Tibial artery (tissue), 4 donors: ENCODE data around the gene NRP2.
A peak's percentile ranks its signal among the peaks of the same experiment; 100 is the strongest.

ENCODE experiments used
- DNase-seq, 2 donors: peaks; one replicate each; pipeline ENCODE4 v3.0.0-alpha.2; 2019
- H3K27ac ChIP-seq, 2 donors: fragments of 200-600 bp; sonication (generic) in 1 of 2; 1 replicate in 1 of 2; 2 replicates in 1 of 2; pipeline ENCODE4 v1.5.1; 2018 to 2019; ENCODE audit warnings: mild to moderate bottlenecking in 1 of 2
- H3K27me3 ChIP-seq, 2 donors: fragments of 200-600 bp; sonication (generic) in 1 of 2; one replicate each; pipeline versions ENCODE4 v1.5.1 to v1.6.0; 2016 to 2019
- H3K36me3 ChIP-seq, 3 donors: fragments of 200-600 bp; sonication (generic) in 2 of 3; one replicate each; pipeline ENCODE4 v1.5.1; 2016 to 2019; ENCODE audit warnings: mild to moderate bottlenecking in 2 of 3
- H3K4me1 ChIP-seq, 4 donors: fragments of 200-600 bp; sonication (generic) in 2 of 4; 1 replicate in 3 of 4; 2 replicates in 1 of 4; pipeline ENCODE4 v1.5.1; 2016 to 2019
- H3K4me3 ChIP-seq, 2 donors: fragments of 200-600 bp; sonication (generic) in 1 of 2; 1 replicate in 1 of 2; 2 replicates in 1 of 2; pipeline ENCODE4 v1.5.1; 2018 to 2019; ENCODE audit warnings: mild to moderate bottlenecking in 2 of 2
- H3K9me3 ChIP-seq, 3 donors: fragments of 200-600 bp; sonication (generic) in 1 of 3; one replicate each; pipeline ENCODE4 v1.5.1; 2016 to 2019
- intact Hi-C: fragments of 100-400 bp; cut with DNase I; formaldehyde crosslinking; loops from one replicate; pipeline ENCODE4 v1.15.0; 2023; ENCODE audit warnings: low total_unique reads
- TF ChIP-seq, protein P1 (sequence below), 2 experiments: fragments of 200-600 bp in 1 of 2; fragments of 450-650 bp in 1 of 2; IDR thresholded peaks; one replicate each; pipeline ENCODE4 v1.5.1; 2017 to 2019; ENCODE audit warnings: antibody characterized with exemption in 2 of 2, mild to moderate bottlenecking in 1 of 2, moderate library complexity in 1 of 2

NRP2 gene

GRCh38 chr2:205726506-205726905 is 44.2 kb downstream of the NRP2 start:
- peaks cover 0 to 4% (median 0%) of the 10 kb centered on the region in 4 donors for H3K4me1 ChIP-seq
- H3K36me3 ChIP-seq: peaks cover 0 to 39% (median 21%) of the 10 kb centered on the region in 3 donors
- no peak for DNase-seq
- TF ChIP-seq, protein P1, sequence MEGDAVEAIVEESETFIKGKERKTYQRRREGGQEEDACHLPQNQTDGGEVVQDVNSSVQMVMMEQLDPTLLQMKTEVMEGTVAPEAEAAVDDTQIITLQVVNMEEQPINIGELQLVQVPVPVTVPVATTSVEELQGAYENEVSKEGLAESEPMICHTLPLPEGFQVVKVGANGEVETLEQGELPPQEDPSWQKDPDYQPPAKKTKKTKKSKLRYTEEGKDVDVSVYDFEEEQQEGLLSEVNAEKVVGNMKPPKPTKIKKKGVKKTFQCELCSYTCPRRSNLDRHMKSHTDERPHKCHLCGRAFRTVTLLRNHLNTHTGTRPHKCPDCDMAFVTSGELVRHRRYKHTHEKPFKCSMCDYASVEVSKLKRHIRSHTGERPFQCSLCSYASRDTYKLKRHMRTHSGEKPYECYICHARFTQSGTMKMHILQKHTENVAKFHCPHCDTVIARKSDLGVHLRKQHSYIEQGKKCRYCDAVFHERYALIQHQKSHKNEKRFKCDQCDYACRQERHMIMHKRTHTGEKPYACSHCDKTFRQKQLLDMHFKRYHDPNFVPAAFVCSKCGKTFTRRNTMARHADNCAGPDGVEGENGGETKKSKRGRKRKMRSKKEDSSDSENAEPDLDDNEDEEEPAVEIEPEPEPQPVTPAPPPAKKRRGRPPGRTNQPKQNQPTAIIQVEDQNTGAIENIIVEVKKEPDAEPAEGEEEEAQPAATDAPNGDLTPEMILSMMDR (IDR thresholded peaks at IDR 0.05): no peak
- no peaks in the 10 kb centered on the region for H3K27me3 ChIP-seq
- intact Hi-C loops: no loop called here
- H3K9me3 ChIP-seq: no peaks in the 10 kb centered on the region
- H3K4me3 ChIP-seq: no peak overlapping the region
- H3K27ac ChIP-seq: no peak overlapping the region

GRCh38 chr2:205727174-205727573 is 44.9 kb downstream of the NRP2 start:
- no peaks in the 10 kb centered on the region for H3K9me3 ChIP-seq
- H3K36me3 ChIP-seq: peaks cover 0 to 43% (median 21%) of the 10 kb centered on the region in 3 donors
- H3K27ac ChIP-seq: no peak overlapping the region
- TF ChIP-seq, protein P1 (IDR thresholded peaks at IDR 0.05): no peak
- H3K27me3 ChIP-seq: no peaks in the 10 kb centered on the region
- intact Hi-C loops: no loop called here
- peaks cover 0 to 4% (median 0%) of the 10 kb centered on the region in 4 donors for H3K4me1 ChIP-seq
- DNase-seq: no peak
- no peak overlapping the region for H3K4me3 ChIP-seq

GRCh38 chr2:205728366-205728765 is 46.1 kb downstream of the NRP2 start:
- H3K9me3 ChIP-seq: no peaks in the 10 kb centered on the region
- peaks cover 0 to 4% (median 0%) of the 10 kb centered on the region in 4 donors for H3K4me1 ChIP-seq
- H3K4me3 ChIP-seq: no peak overlapping the region
- no peak overlapping the region for H3K27ac ChIP-seq
- TF ChIP-seq, protein P1 (IDR thresholded peaks at IDR 0.05): no peak
- intact Hi-C loops: no loop called here
- no peak for DNase-seq
- peaks cover 0 to 46% (median 21%) of the 10 kb centered on the region in 3 donors for H3K36me3 ChIP-seq
- no peaks in the 10 kb centered on the region for H3K27me3 ChIP-seq

DNA sequence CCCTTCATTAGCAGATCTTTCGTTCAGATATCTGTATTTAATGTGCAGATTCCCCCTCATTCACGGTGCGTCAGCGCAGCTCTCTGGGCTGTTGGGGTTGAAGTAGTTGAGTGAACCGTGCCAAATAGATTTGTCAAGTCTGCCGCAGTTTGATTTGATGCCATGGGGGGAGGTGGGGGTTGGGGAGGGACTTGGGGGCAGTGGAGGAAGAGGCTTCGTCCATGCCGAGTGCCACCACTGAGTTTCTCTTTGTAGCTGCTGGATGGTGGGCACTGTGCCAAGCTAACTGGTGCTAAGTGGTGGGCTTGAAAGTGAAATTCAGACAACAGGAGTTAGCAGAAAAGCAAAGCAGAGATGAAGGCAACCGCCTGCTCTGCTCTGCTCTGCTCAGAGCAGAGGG is 47.9 kb downstream of the NRP2 start:
- H3K36me3 ChIP-seq: peaks cover 0 to 40% (median 21%) of the 10 kb centered on the region in 3 donors
- TF ChIP-seq, protein P1 (IDR thresholded peaks at IDR 0.05): no peak
- peak overlapping the region in 1 of 2 donors; percentile 28 for H3K27ac ChIP-seq
- H3K27me3 ChIP-seq: no peaks in the 10 kb centered on the region
- peaks cover 0 to 17% (median 10%) of the 10 kb centered on the region in 4 donors for H3K4me1 ChIP-seq
- no peaks in the 10 kb centered on the region for H3K9me3 ChIP-seq
- no peak overlapping the region for H3K4me3 ChIP-seq
- no peak for DNase-seq
- intact Hi-C loops: no loop called here

DNA sequence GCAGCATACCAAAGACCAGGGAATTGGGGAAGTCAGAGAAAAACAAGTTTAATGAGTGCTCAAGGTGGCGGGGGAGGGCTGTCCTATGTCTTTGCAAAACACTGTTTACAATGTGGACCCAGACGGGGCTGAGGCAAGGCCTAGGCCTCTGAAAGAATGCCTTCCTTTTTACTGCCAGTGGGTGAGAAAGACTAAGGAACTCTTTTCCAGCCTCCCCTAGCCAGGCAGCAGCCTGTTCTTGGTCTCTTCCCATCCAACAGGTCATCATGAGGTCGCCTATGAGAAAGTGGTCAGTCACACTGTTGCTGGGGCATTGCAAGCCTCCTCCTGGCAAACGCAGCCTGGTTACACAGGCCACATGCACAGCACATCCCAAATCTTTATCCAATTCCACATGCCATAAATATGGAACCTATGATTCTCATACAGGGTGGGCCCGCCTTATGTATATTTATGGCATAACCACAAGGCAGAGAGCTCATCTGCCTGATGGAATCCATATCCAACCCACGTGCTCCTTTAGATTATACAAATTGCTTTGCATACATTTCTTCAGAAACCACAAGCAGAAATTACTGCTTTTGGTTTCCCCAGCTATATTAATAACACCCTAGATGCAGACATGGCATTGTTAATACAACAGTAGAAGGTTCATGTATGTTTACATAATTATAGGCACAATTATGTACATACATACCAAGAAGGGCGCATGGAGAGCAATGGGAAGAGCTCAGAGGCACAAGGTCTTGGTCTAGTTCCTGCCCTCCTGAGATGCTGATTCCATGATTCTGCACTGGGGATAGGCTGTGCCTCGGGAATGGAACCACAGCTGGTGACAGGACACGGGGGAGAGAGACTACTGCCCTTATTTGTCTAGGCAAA is 48.6 kb downstream of the NRP2 start:
- DNase-seq: no peak
- H3K36me3 ChIP-seq: peaks cover 0 to 35% (median 18%) of the 10 kb centered on the region in 3 donors
- TF ChIP-seq, protein P1 (IDR thresholded peaks at IDR 0.05): no peak
- peaks cover 0 to 17% (median 10%) of the 10 kb centered on the region in 4 donors for H3K4me1 ChIP-seq
- intact Hi-C loops: no loop called here
- no peak overlapping the region for H3K4me3 ChIP-seq
- peak overlapping the region in 1 of 2 donors; percentile 28 for H3K27ac ChIP-seq
- H3K9me3 ChIP-seq: no peaks in the 10 kb centered on the region
- H3K27me3 ChIP-seq: no peaks in the 10 kb centered on the region
